Activated CD4-positive, alpha-beta memory T cell treated with anti-CD3 and anti-CD28 coated beads, Interleukin-2, amount 10 ng/mL, durations not matched to agents 7 days and 5 days (primary cell): ENCODE data around the gene IFT43. TPM values are rescaled to one million over a fixed set of nuclear protein-coding genes. Genes with fewer than 3 reads are reported as not detected.
A peak's percentile ranks its signal among the peaks of the same experiment; 100 is the strongest.

Experiments
- CTCF ChIA-PET: fragments of 350-600 bp; sonication (Branson Sonifier 250); formaldehyde crosslinking; loops from one replicate; lab custom pipeline; 2021; ENCODE audit warnings: antibody characterized with exemption, inconsistent platforms; lab: Charles Lee
- POLR2A ChIA-PET: fragments of 350-600 bp; sonication (Branson Sonifier 250); formaldehyde crosslinking; loops from one replicate; lab custom pipeline; 2021; ENCODE audit warnings: antibody characterized with exemption; lab: Charles Lee
- DNase-seq: peaks from one replicate; pipeline ENCODE4 v3.0.0-alpha.2; 2020
- H3K27ac Mint-ChIP-seq: one replicate; pipeline ENCODE4 v1.8.0; 2021; ENCODE audit warnings: mild to moderate bottlenecking, mixed read lengths
- H3K27me3 Mint-ChIP-seq: one replicate; pipeline ENCODE4 v1.8.0; 2021; ENCODE audit warnings: mixed read lengths
- H3K36me3 Mint-ChIP-seq: one replicate; pipeline ENCODE4 v1.8.0; 2021; ENCODE audit warnings: low read depth, mixed read lengths
- H3K4me1 Mint-ChIP-seq: one replicate; pipeline ENCODE4 v1.8.0; 2021; ENCODE audit warnings: mixed read lengths
- H3K4me3 Mint-ChIP-seq: one replicate; pipeline ENCODE4 v1.8.0; 2021; ENCODE audit warnings: mild to moderate bottlenecking, mixed read lengths
- H3K9me3 Mint-ChIP-seq: one replicate; pipeline ENCODE4 v1.8.0; 2021; ENCODE audit warnings: mixed read lengths
- total RNA-seq, 2 experiments: library from RNA; stranded (reverse); gene quantifications; one replicate each; pipeline ENCODE4 v1.2.3, GENCODE V29; 2021

Gene IFT43
- total RNA-seq, 2 experiments from 2014 or later, result 6.4 to 6.9 TPM

- peak overlapping the region; percentile 74 for H3K4me3 Mint-ChIP-seq
- no peaks in the 10 kb centered on the region for H3K9me3 Mint-ChIP-seq
- H3K36me3 Mint-ChIP-seq, result no peaks in the 10 kb centered on the region
- ChIA-PET POLR2A (interaction anchor here (1.1 to 1.7 kb wide), 3 partner anchors 12 to 274 kb away, joined by 3 to 10 read pairs (median 3); no protein-coding TSS in a partner anchor), CTCF (interaction anchor here (0.6 to 11.6 kb wide), 27 partner anchors 9 to 405 kb away, joined by 3 to 182 read pairs (median 4); partner anchors contain the start of genes ERG28, FLVCR2 and TTLL5)
- H3K27ac Mint-ChIP-seq, result peak overlapping the region; percentile 47
- DNase-seq, result peak; percentile 79
- H3K4me1 Mint-ChIP-seq, result peaks cover 49% of the 10 kb centered on the region
- peaks cover 16% of the 10 kb centered on the region for H3K27me3 Mint-ChIP-seq
These were observed 3.1 kb upstream of the IFT43 start for GRCh38 chr14:75982266-75983018.

DNA sequence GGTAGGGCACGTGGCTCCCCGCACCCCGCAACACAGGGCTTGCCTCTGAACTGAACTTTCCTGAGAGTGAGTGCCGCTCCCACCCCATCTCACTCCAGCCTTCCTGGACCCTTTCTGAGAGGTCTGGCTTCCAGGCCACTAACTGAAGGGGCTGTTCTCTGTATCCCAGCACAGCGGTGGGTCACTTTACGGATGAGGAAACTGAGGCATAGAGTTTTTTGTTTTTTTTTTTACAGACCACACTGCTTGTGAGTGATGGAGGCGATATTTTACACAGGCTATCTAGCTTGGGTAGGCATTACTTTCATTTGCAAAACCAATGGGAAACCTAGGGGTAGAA, 2.6 kb upstream of the IFT43 start:
- Mint-ChIP-seq H3K27me3 (peaks cover 16% of the 10 kb centered on the region), H3K9me3 (no peaks in the 10 kb centered on the region), H3K36me3 (no peaks in the 10 kb centered on the region), H3K4me3 (peak overlapping the region; percentile 69), H3K27ac (no peak overlapping the region), H3K4me1 (peaks cover 49% of the 10 kb centered on the region)
- CTCF ChIA-PET, result interaction anchor here (0.6 to 11.6 kb wide), 25 partner anchors 9 to 405 kb away, joined by 3 to 182 read pairs (median 4); partner anchors contain the start of genes ERG28, FLVCR2 and TTLL5
- POLR2A ChIA-PET, result interaction anchor here (1.1 to 1.7 kb wide), 3 partner anchors 11 to 274 kb away, joined by 3 to 10 read pairs (median 3); no protein-coding TSS in a partner anchor
- no peak for DNase-seq

- Mint-ChIP-seq H3K36me3 (no peaks in the 10 kb centered on the region), H3K4me3 (peak overlapping the region; percentile 5), H3K4me1 (peaks cover 35% of the 10 kb centered on the region), H3K27ac (no peak overlapping the region), H3K9me3 (no peaks in the 10 kb centered on the region), H3K27me3 (peaks cover 16% of the 10 kb centered on the region)
- ChIA-PET CTCF (interaction anchor here (1.3 to 11.6 kb wide), 2 partner anchors 79 to 274 kb away, joined by 3 to 182 read pairs; no protein-coding TSS in a partner anchor), POLR2A (interaction anchor here (1.3 kb wide), 1 partner anchor 276 kb away, joined by 3 read pairs; no protein-coding TSS in a partner anchor)
- no peak for DNase-seq
These were observed 889 bp upstream of the IFT43 start for GRCh38 chr14:75984674-75985073.

DNA sequence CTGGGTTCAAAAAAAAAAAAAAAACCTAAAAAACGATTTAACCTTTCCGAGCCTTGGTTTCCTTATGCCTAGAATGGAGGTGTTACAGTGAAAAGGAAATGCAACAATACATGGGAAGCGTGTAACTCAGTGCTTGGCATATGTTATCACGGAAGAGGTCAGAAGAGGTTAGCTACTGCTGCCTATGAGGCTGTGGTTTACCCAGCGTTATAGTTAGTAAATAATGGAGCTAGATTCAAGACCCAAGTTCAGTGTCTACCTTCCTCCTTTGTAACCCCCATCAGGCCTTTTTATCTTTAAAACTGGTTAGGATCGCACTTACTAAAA, 839 bp downstream of the IFT43 start:
- peaks cover 21% of the 10 kb centered on the region for H3K4me1 Mint-ChIP-seq
- ChIA-PET CTCF (interaction anchor here (0.7 to 11.6 kb wide), 4 partner anchors 75 to 323 kb away, joined by 3 to 182 read pairs (median 4); no protein-coding TSS in a partner anchor), POLR2A (interaction anchor here (1.3 kb wide), 1 partner anchor 337 kb away, joined by 3 read pairs; no protein-coding TSS in a partner anchor)
- no peak for DNase-seq
- no peak overlapping the region for H3K27ac Mint-ChIP-seq
- H3K36me3 Mint-ChIP-seq, result no peaks in the 10 kb centered on the region
- H3K9me3 Mint-ChIP-seq, result no peaks in the 10 kb centered on the region
- H3K4me3 Mint-ChIP-seq, result peak overlapping the region; percentile 71
- H3K27me3 Mint-ChIP-seq, result peaks cover 16% of the 10 kb centered on the region

- no peak overlapping the region for H3K27ac Mint-ChIP-seq
- peaks cover 16% of the 10 kb centered on the region for H3K27me3 Mint-ChIP-seq
- ChIA-PET POLR2A (interaction anchor here (1.1 kb wide), 1 partner anchor 13 kb away, joined by 3 read pairs; no protein-coding TSS in a partner anchor), CTCF (no interaction called here)
- H3K4me3 Mint-ChIP-seq, result no peak overlapping the region
- H3K9me3 Mint-ChIP-seq, result no peaks in the 10 kb centered on the region
- no peaks in the 10 kb centered on the region for H3K36me3 Mint-ChIP-seq
- H3K4me1 Mint-ChIP-seq, result peaks cover 16% of the 10 kb centered on the region
- DNase-seq, result no peak
These were observed 1.8 kb downstream of the IFT43 start for GRCh38 chr14:75987201-75987970.

DNA sequence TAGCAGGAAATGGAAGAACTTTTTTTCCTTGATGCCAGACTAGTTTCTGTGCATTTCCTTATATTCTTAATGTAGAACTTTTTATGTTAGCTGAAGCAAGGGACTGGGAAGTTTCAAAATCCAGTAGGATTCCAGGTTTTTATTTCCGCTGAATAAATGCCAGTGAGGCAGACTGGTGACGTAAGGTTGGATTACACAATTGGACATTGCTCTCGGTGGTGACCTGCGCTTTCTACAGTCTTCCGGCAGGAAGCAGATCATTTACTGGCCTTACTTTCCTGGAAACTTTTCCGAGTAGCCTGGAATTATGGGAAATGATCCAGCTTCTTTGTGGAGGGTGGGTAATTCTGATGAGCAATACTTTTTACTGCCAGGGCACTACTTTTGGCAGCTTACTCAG, 3.6 kb downstream of the IFT43 start:
- peaks cover 18% of the 10 kb centered on the region for H3K4me1 Mint-ChIP-seq
- ChIA-PET CTCF (no interaction called here), POLR2A (no interaction called here)
- no peaks in the 10 kb centered on the region for H3K9me3 Mint-ChIP-seq
- no peaks in the 10 kb centered on the region for H3K36me3 Mint-ChIP-seq
- H3K4me3 Mint-ChIP-seq, result no peak overlapping the region
- H3K27ac Mint-ChIP-seq, result no peak overlapping the region
- peaks cover 7% of the 10 kb centered on the region for H3K27me3 Mint-ChIP-seq
- no peak for DNase-seq

- no peaks in the 10 kb centered on the region for H3K27me3 Mint-ChIP-seq
- ChIA-PET CTCF (no interaction called here), POLR2A (no interaction called here)
- peaks cover 22% of the 10 kb centered on the region for H3K4me1 Mint-ChIP-seq
- DNase-seq, result no peak
- no peaks in the 10 kb centered on the region for H3K9me3 Mint-ChIP-seq
- H3K4me3 Mint-ChIP-seq, result no peak overlapping the region
- no peaks in the 10 kb centered on the region for H3K36me3 Mint-ChIP-seq
- no peak overlapping the region for H3K27ac Mint-ChIP-seq
These were observed 4.7 kb downstream of the IFT43 start for GRCh38 chr14:75990297-75990696.

DNA sequence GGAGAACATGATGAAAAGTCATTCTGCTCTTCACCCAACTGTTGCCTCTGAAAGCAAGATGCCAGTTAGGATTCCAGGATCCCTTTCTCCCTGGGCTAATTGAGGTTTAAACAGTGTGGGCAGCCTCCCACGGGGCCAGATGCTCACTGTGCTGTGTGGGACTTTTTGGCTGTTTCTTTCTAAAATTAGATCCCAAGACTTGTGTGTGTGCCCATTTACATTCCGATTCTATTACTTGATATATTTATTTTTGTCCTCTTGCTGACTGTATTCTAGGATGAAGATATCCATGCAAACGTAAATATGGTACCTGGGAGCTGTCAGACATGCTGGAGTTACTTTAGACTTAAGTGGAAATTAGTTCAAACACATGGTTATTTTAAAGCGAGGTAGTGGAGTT, 6.2 kb downstream of the IFT43 start:
- H3K27ac Mint-ChIP-seq, result no peak overlapping the region
- H3K4me3 Mint-ChIP-seq, result no peak overlapping the region
- DNase-seq, result no peak
- peaks cover 11% of the 10 kb centered on the region for H3K4me1 Mint-ChIP-seq
- no peaks in the 10 kb centered on the region for H3K27me3 Mint-ChIP-seq
- H3K9me3 Mint-ChIP-seq, result no peaks in the 10 kb centered on the region
- ChIA-PET CTCF (no interaction called here), POLR2A (no interaction called here)
- H3K36me3 Mint-ChIP-seq, result no peaks in the 10 kb centered on the region

DNA sequence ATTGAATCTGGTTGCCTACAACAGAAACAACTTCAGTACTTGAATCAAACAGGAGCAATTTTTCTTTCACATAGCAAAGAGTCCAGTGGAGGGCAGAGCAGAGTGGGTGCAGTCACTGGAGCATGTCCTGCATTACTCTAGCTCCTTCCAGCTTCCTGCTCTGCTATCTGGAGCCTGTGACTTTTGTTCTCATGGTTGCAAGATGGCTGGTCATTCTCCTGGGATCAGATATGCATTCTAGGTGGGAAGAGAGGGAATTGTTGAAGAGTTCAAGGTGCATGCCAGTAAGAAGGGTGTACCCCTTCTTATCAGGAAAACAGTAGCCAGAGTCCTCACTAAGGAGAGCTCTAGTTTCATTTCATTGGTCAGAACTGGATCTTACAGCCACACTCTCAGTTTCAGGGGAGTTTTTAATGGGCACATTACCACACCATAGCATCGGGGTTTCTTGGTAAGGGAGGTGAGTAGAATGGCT, 8.0 kb downstream of the IFT43 start:
- H3K4me1 Mint-ChIP-seq, result peaks cover 10% of the 10 kb centered on the region
- H3K27me3 Mint-ChIP-seq, result no peaks in the 10 kb centered on the region
- no peak for DNase-seq
- ChIA-PET CTCF (interaction anchor here (1.5 to 2.1 kb wide), 2 partner anchors 11 to 284 kb away, joined by 3 to 7 read pairs; no protein-coding TSS in a partner anchor), POLR2A (interaction anchor here (1.1 kb wide), 1 partner anchor 11 kb away, joined by 3 read pairs; no protein-coding TSS in a partner anchor)
- H3K9me3 Mint-ChIP-seq, result no peaks in the 10 kb centered on the region
- no peak overlapping the region for H3K27ac Mint-ChIP-seq
- H3K4me3 Mint-ChIP-seq, result no peak overlapping the region
- no peaks in the 10 kb centered on the region for H3K36me3 Mint-ChIP-seq

- Mint-ChIP-seq H3K36me3 (no peaks in the 10 kb centered on the region), H3K27me3 (no peaks in the 10 kb centered on the region), H3K9me3 (no peaks in the 10 kb centered on the region), H3K4me3 (no peak overlapping the region), H3K27ac (no peak overlapping the region), H3K4me1 (peaks cover 10% of the 10 kb centered on the region)
- POLR2A ChIA-PET, result no interaction called here
- DNase-seq, result no peak
- CTCF ChIA-PET, result interaction anchor here (0.6 to 2.1 kb wide), 3 partner anchors 13 to 286 kb away, joined by 4 to 7 read pairs (median 4); partner anchors contain the start of gene TGFB3
These were observed 9.9 kb downstream of the IFT43 start for GRCh38 chr14:75995372-75996041.

- no peaks in the 10 kb centered on the region for H3K36me3 Mint-ChIP-seq
- no peak overlapping the region for H3K27ac Mint-ChIP-seq
- no peak for DNase-seq
- no peak overlapping the region for H3K4me3 Mint-ChIP-seq
- peaks cover 10% of the 10 kb centered on the region for H3K4me1 Mint-ChIP-seq
- ChIA-PET CTCF (no interaction called here), POLR2A (interaction anchor here (0.7 kb wide), 1 partner anchor 13 kb away, joined by 3 read pairs; no protein-coding TSS in a partner anchor)
- no peaks in the 10 kb centered on the region for H3K27me3 Mint-ChIP-seq
- H3K9me3 Mint-ChIP-seq, result no peaks in the 10 kb centered on the region
These were observed 10.9 kb downstream of the IFT43 start for GRCh38 chr14:75996488-75996887.

DNA sequence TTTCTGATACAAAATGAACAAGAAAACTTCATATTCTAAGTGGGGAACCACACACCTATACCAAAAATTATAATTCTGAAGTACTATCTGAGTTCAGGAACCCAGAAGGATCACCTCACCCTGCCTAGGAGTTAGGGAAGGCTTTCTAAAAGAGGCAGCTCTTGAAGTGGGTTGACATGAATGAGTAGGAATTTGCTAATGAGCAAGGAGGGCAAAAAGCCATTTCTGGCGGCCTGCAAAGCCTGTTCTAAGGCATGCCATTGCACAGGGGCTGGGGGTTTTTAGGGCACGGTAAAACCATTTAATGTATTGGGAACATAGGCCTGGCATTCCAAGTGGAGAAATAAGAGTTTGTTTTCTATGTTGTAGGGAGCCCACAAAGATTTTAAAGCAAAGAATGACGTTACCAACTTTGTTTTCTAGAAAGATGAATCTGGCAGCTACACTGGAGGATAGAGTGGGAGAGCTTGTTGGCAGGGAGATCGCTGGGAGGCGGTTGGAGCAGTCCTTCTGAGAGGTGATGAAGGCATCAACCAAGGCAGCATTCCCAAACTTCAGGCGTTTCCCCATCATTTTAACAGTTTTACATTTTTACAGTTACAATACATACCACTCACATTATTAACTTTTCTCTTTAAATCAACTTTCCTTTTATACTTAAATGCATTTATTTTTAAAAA, 14.1 kb downstream of the IFT43 start:
- no peaks in the 10 kb centered on the region for H3K4me1 Mint-ChIP-seq
- DNase-seq, result no peak
- no peak overlapping the region for H3K4me3 Mint-ChIP-seq
- ChIA-PET CTCF (no interaction called here), POLR2A (no interaction called here)
- H3K27me3 Mint-ChIP-seq, result no peaks in the 10 kb centered on the region
- no peak overlapping the region for H3K27ac Mint-ChIP-seq
- peaks cover 5% of the 10 kb centered on the region for H3K9me3 Mint-ChIP-seq
- peaks cover under 1% of the 10 kb centered on the region for H3K36me3 Mint-ChIP-seq
